ENCODE measurements around the gene UBL7.

Gene UBL7

DNA sequence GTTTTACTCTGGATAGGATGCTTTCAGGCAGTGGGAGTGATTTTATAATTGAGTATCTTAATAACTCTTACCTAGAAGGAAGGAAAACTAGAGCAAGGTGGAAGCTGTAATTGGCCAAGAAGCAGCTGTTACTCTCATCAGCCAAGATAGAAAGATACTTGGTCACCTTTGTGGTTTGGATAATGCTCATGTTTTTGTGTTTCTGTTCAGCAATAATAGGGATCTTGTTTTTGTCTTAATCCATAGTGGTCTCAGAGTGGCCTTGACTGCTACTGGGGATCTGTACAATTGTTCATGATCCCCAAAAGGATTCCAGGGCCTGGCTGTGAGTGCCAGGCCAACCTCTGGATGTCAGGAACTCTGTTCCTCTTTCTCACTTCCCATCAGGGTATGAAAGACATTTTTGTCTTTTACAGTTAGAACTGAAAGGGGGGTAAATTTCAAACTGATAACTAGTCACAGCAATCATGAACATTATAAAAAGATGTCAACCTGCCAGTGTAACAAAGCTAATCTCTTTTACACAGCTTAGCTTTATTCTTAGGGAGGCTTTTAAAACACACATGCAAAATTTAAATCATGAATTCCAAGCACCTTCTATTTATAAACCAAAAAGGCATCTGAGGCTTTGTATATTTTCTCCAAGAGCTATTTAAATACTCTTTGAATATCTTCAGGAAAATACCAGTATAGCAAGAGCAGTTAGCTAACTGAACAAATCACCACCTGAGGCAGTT lies 6.0 kb downstream of the UBL7 start:
- TF ChIP-seq, protein P1, sequence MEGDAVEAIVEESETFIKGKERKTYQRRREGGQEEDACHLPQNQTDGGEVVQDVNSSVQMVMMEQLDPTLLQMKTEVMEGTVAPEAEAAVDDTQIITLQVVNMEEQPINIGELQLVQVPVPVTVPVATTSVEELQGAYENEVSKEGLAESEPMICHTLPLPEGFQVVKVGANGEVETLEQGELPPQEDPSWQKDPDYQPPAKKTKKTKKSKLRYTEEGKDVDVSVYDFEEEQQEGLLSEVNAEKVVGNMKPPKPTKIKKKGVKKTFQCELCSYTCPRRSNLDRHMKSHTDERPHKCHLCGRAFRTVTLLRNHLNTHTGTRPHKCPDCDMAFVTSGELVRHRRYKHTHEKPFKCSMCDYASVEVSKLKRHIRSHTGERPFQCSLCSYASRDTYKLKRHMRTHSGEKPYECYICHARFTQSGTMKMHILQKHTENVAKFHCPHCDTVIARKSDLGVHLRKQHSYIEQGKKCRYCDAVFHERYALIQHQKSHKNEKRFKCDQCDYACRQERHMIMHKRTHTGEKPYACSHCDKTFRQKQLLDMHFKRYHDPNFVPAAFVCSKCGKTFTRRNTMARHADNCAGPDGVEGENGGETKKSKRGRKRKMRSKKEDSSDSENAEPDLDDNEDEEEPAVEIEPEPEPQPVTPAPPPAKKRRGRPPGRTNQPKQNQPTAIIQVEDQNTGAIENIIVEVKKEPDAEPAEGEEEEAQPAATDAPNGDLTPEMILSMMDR (IDR thresholded peaks at IDR 0.05; ENCODE audit: low read depth, low read length, missing control alignments): no peak
- in situ Hi-C loops (cut with HindIII; ENCODE audit: low sequenced_read_pairs): no loop called here
- H3K4me3 ChIP-seq (ENCODE audit: low read depth, low read length): no peak overlapping the region
- no peak for DNase-seq (ENCODE audit: low read depth)

- DNase-seq (ENCODE audit: low read depth): no peak
- H3K4me3 ChIP-seq (ENCODE audit: low read depth, low read length): no peak overlapping the region
- TF ChIP-seq, protein P1 (IDR thresholded peaks at IDR 0.05; ENCODE audit: low read depth, low read length, missing control alignments): no peak
- in situ Hi-C loops (cut with HindIII; ENCODE audit: low sequenced_read_pairs): no loop called here
These were observed 6.8 kb downstream of the UBL7 start for GRCh38 chr15:74453925-74454763.

DNA sequence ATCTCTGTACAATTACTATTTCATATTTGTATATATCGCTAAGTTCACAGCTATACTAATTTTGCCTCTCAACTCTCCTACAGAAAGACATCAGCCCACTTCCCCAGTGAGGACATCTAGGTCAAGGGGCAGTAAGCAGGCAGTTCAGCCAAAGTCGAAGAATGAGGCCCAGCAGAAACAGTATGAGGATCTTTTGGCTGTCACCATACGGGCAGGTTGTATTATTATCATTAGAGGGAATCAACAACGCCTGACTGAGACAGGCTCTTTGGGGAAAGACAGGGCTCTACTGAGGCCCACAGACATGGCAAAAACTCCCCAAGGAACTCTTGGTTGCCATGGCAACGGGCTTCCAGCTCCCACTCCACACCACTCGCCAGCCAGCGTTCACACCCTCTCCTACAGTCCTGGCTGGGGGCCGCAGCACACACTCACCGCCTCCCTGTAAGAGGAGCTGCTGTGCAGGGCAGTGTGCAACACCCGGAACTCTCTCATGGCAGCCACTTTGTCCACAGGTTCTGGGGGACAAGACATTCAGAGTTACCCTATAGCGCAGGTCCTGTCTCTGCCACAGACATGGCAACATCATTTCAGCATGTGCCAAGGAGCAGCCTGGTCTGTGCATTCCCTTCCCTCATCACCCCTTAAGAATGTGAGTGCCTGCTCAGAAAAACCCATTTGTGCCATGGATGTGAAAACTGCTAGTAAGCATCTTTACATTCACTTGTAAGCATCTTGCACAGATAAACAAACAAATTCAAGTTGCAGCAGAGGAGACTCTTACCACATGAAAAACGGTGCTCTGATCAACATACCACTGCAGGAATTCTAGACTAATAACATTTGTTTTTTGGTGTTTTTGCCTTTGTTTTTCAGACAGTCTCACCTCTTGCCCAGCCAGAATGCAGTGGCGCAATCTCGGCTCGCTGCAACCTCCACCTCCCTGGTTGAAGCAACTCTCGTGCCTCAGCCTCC lies 8.8 kb downstream of the UBL7 start:
- in situ Hi-C loops (cut with HindIII; ENCODE audit: low sequenced_read_pairs): no loop called here
- DNase-seq (ENCODE audit: low read depth): no peak
- H3K4me3 ChIP-seq (ENCODE audit: low read depth, low read length): no peak overlapping the region
- TF ChIP-seq, protein P1 (IDR thresholded peaks at IDR 0.05; ENCODE audit: low read depth, low read length, missing control alignments): no peak

DNA sequence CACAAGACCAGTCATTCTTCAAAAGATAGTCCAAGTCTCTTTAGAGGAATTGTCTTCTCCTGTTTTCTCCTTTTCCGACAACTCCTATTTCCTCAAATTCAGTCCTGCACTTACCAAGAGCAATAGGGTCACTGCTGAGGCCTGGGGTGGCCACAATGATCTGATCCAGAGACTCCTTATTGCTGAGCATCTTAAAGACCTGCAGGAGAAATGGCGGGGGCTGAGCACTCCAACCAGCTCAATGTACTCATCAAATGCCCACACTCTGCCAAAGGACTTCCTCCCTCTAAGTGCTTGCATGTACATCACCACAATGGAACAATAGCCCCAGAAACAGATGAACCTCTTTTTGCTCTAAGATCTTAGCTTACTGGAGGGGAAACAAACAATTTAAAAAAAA lies 9.6 kb downstream of the UBL7 start:
- in situ Hi-C loops (cut with HindIII; ENCODE audit: low sequenced_read_pairs): no loop called here
- TF ChIP-seq, protein P1 (IDR thresholded peaks at IDR 0.05; ENCODE audit: low read depth, low read length, missing control alignments): no peak
- no peak for DNase-seq (ENCODE audit: low read depth)
- H3K4me3 ChIP-seq (ENCODE audit: low read depth, low read length): no peak overlapping the region

DNA sequence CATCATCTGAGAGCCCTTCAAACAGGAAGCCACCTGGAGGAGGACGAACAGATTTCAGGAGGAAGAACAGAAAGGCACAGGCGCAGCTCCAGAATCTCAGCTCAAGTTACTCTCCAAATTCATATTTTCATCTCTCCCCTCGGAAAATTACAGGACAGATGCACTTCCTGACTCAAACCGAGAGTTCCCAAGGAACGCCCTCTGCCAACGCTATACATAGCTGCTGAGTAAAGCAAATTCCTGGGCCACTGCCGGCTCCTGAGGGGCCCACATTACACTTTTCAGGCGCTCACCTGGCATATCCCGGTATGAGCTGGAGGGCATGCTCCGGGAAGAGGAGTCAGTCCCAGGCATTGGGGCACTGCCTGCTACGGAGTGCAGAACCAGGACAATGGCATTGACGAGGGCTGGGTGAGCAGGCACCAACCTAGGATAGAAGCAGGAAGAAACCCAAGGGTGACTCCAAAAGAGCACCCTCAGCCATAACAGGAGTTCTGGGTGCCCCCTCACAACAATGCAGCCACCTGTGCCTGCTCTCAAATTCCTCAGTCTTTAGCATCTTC lies 11.2 kb downstream of the UBL7 start:
- TF ChIP-seq, protein P1 (IDR thresholded peaks at IDR 0.05; ENCODE audit: low read depth, low read length, missing control alignments): no peak
- in situ Hi-C loops (cut with HindIII; ENCODE audit: low sequenced_read_pairs): no loop called here
- no peak for DNase-seq (ENCODE audit: low read depth)
- H3K4me3 ChIP-seq (ENCODE audit: low read depth, low read length): no peak overlapping the region

DNA sequence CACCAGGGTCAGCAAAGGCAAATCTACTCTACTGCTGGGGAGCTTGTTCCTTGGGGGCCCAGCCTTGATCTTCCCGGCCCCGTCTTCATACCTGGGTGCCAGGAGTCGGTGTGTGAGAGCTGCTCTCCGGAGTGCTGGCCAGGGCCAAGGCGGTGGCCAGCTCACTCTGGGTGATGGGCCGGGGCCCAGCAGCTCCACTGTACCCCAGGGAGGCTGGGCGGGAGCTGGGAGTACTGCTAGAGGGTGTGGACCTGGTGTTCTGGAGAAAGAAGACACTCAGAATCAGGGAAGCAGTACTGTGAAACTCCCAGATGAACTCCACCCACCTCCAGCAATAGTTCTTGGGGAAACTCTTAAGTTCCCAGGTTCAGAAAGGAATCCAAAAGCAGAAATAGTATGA lies 11.9 kb downstream of the UBL7 start:
- no peak overlapping the region for H3K4me3 ChIP-seq (ENCODE audit: low read depth, low read length)
- TF ChIP-seq, protein P1 (IDR thresholded peaks at IDR 0.05; ENCODE audit: low read depth, low read length, missing control alignments): no peak
- in situ Hi-C loops (cut with HindIII; ENCODE audit: low sequenced_read_pairs): no loop called here
- no peak for DNase-seq (ENCODE audit: low read depth)
